Measurements from ENCODE around the gene PTPRN2.
"Not testable (repeated sequence)": the region's sequence is repeated elsewhere in the genome, so short reads cannot be mapped to it uniquely, and the experiment has no call there.

Gene PTPRN2

DNA sequence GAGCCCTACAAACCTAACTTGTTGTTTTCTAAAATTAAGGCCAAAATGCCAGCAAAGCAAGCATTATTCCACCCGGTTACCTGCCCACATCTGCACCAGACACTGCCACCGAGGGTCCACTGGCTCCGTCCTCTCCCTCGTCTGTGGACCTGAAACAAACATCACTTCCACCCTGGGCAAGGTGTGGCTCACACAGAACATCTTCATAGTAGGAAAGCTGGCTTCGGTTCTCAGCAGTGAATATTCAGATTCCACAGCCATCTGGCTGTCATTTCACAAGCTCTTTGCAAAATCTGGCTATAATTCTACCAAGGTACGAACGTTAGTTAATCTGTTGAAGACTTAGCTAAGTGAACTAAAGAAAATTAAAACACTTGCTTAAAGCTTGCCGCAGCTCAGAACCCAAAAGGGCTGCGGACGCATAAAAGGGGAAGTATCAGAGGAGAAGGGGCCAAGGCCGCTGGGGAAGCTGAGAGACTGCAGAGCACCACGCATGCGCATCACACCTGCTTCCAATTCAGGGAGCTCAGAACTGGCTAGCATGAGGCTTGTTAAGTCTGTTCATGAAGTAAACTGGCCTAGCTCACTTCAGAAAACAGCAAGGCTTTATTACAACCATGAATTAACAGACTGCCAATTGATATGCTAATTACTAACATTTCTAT, 46.1 kb downstream of the PTPRN2 start:
- Mint-ChIP-seq H3K27ac (no peak overlapping the region), H3K9me3 (no peaks in the 10 kb centered on the region), H3K4me3 (no peak overlapping the region), H3K27me3 (no peaks in the 10 kb centered on the region), H3K4me1 (ENCODE audit: low read depth) (peaks cover 8% of the 10 kb centered on the region), H3K36me3 (ENCODE audit: low read depth) (no peaks in the 10 kb centered on the region)

GRCh38 chr7:158539711-158540146, 47.9 kb downstream of the PTPRN2 start:
- peaks cover 8% of the 10 kb centered on the region for H3K4me1 Mint-ChIP-seq (ENCODE audit: low read depth)
- no peaks in the 10 kb centered on the region for H3K9me3 Mint-ChIP-seq
- H3K36me3 Mint-ChIP-seq (ENCODE audit: low read depth), result no peaks in the 10 kb centered on the region
- H3K4me3 Mint-ChIP-seq, result no peak overlapping the region
- no peak overlapping the region for H3K27ac Mint-ChIP-seq
- H3K27me3 Mint-ChIP-seq, result no peaks in the 10 kb centered on the region

DNA sequence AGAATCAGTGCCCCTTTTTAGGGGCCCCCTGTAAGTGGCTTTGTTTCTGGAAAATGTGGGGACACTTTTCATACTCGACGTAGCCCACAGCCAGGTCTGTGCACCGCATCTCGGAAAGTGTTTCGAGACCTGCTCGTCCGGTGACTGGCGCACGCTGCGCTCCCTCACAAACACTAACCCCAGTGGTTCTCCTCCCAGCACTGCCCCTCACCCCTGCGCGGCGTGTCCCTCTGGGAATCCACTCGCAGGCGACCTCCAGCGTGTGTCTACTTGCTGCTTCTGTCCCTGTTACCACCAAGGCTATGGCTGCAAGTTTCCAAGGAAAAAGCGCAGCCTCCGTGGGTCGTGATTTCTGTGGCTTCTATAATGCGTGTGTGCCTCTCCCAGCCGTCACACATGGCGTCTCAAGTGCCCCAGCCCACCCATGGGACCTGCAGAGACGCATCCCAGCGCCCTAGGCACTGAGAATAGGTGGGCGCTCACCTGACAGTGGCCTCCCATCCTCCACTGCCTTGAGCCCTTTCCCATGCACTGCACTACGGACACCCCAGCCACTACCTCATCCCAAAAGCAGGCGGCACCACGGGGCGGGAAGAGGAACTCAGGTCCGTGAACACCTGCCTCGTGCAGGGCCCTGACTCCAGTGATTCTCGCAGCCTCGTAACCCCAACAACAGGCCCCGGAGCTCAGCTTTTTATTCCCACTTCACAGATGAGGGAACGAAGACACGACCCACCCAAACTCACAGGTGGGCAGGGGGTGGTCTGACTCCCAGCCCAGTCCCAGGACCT, 49.3 kb downstream of the PTPRN2 start:
- Mint-ChIP-seq H3K4me3 (no peak overlapping the region), H3K4me1 (ENCODE audit: low read depth) (peaks cover 8% of the 10 kb centered on the region), H3K27ac (no peak overlapping the region), H3K36me3 (ENCODE audit: low read depth) (no peaks in the 10 kb centered on the region), H3K27me3 (no peaks in the 10 kb centered on the region), H3K9me3 (no peaks in the 10 kb centered on the region)

DNA sequence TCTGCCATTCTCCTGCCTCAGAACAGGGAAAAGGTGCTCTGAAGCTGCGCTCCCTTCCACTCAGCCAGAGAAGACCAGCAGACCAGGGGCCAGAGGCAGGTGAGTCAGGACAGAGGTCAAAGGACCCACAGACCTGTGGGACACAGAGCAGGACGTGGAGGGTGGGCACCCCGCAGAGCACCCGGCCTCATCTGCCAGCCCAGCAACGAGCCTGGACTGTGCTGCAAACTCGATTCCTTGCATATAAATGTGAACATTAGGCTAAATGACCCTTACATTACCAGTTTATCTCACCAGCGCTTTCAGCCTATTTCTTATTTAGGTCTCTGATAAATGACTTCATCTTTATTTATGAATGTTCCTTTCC, 50.1 kb downstream of the PTPRN2 start:
- Mint-ChIP-seq H3K27ac (no peak overlapping the region), H3K4me1 (ENCODE audit: low read depth) (peaks cover 8% of the 10 kb centered on the region), H3K9me3 (no peaks in the 10 kb centered on the region), H3K27me3 (no peaks in the 10 kb centered on the region), H3K4me3 (no peak overlapping the region), H3K36me3 (ENCODE audit: low read depth) (no peaks in the 10 kb centered on the region)

- H3K4me1 Mint-ChIP-seq (ENCODE audit: low read depth), result peaks cover 8% of the 10 kb centered on the region
- H3K9me3 Mint-ChIP-seq, result no peaks in the 10 kb centered on the region
- no peaks in the 10 kb centered on the region for H3K27me3 Mint-ChIP-seq
- H3K36me3 Mint-ChIP-seq (ENCODE audit: low read depth), result no peaks in the 10 kb centered on the region
- H3K4me3 Mint-ChIP-seq, result no peak overlapping the region
- H3K27ac Mint-ChIP-seq, result no peak overlapping the region
These were observed 50.6 kb downstream of the PTPRN2 start for GRCh38 chr7:158536871-158537515.

DNA sequence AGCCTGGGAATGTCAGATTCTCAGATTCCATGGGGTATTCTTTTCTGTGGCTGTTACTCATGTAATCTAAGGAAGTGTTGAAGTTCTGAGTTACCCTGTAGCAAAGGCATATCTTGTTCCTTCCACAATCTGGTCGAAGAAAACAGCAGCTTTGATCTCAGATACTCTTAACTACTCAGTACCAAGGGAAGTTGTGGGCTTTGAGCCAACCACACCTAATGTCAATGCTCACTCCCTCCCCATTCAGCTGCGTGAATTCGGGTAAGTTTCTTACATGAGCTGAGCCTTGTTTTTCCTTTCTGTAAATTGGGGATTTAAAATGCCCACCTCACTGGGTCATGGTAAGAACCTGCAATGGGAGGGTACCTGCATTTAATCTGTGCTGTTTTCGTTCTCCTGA, 52.5 kb downstream of the PTPRN2 start:
- Mint-ChIP-seq H3K4me1 (ENCODE audit: low read depth) (no peaks in the 10 kb centered on the region), H3K36me3 (ENCODE audit: low read depth) (no peaks in the 10 kb centered on the region), H3K4me3 (no peak overlapping the region), H3K9me3 (no peaks in the 10 kb centered on the region), H3K27ac (no peak overlapping the region), H3K27me3 (no peaks in the 10 kb centered on the region)

- H3K36me3 Mint-ChIP-seq (ENCODE audit: low read depth), result no peaks in the 10 kb centered on the region
- H3K9me3 Mint-ChIP-seq, result no peaks in the 10 kb centered on the region
- no peak overlapping the region for H3K27ac Mint-ChIP-seq
- no peaks in the 10 kb centered on the region for H3K4me1 Mint-ChIP-seq (ENCODE audit: low read depth)
- no peaks in the 10 kb centered on the region for H3K27me3 Mint-ChIP-seq
- H3K4me3 Mint-ChIP-seq, result no peak overlapping the region
These were observed 53.0 kb downstream of the PTPRN2 start for GRCh38 chr7:158534598-158534997.

DNA sequence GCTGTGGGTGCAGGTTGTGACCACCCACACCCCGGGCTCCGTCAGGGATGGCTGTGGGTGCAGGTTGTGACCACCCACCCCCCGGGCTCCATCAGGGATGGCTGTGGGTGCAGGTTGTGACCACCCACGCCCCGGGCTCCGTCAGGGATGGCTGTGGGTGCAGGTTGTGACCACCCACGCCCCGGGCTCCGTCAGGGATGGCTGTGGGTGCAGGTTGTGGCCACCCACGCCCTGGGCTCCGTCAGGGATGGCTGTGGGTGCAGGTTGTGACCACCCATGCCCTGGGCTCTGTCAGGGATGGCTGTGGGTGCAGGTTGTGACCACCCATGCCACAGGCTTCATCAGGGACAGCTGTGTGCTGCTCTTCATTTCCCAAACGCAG, 53.5 kb downstream of the PTPRN2 start:
- H3K27ac Mint-ChIP-seq; H3K27me3 Mint-ChIP-seq; H3K4me1 Mint-ChIP-seq (ENCODE audit: low read depth); H3K36me3 Mint-ChIP-seq (ENCODE audit: low read depth); H3K9me3 Mint-ChIP-seq; H3K4me3 Mint-ChIP-seq: not testable (repeated sequence)

- Mint-ChIP-seq H3K36me3 (ENCODE audit: low read depth) (no peaks in the 10 kb centered on the region), H3K9me3 (no peaks in the 10 kb centered on the region), H3K4me1 (ENCODE audit: low read depth) (no peaks in the 10 kb centered on the region), H3K27ac (no peak overlapping the region), H3K4me3 (no peak overlapping the region), H3K27me3 (no peaks in the 10 kb centered on the region)
These were observed 54.1 kb downstream of the PTPRN2 start for GRCh38 chr7:158533386-158534133.

GRCh38 chr7:158532093-158532627, 55.5 kb downstream of the PTPRN2 start:
- Mint-ChIP-seq H3K27ac (no peak overlapping the region), H3K27me3 (no peaks in the 10 kb centered on the region), H3K4me3 (no peak overlapping the region), H3K36me3 (ENCODE audit: low read depth) (no peaks in the 10 kb centered on the region), H3K4me1 (ENCODE audit: low read depth) (no peaks in the 10 kb centered on the region), H3K9me3 (no peaks in the 10 kb centered on the region)

DNA sequence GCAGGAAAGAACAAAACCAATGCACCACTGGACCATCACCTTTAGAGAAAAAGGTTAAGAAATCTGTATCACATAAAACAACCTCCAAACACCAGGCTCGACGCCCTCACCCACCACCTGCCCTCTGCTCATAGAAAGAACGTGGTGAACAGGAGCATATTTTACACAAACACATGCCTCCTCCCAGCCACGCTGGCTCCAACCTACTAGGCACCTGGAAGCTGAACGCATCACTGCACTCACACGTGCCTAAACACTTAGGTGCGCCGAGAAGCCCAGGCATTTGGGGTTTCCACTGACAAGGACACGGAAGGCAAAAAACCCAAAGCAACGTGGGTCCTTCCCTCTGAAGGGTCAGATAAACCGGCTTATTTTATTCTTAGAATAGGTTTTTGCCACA, 56.0 kb downstream of the PTPRN2 start:
- Mint-ChIP-seq H3K4me1 (ENCODE audit: low read depth) (no peaks in the 10 kb centered on the region), H3K27me3 (no peaks in the 10 kb centered on the region), H3K36me3 (ENCODE audit: low read depth) (no peaks in the 10 kb centered on the region), H3K9me3 (no peaks in the 10 kb centered on the region), H3K4me3 (no peak overlapping the region), H3K27ac (no peak overlapping the region)

GRCh38 chr7:158530800-158531609, 56.6 kb downstream of the PTPRN2 start:
- Mint-ChIP-seq H3K36me3 (ENCODE audit: low read depth) (no peaks in the 10 kb centered on the region), H3K4me1 (ENCODE audit: low read depth) (no peaks in the 10 kb centered on the region), H3K9me3 (no peaks in the 10 kb centered on the region), H3K27ac (no peak overlapping the region), H3K4me3 (no peak overlapping the region), H3K27me3 (no peaks in the 10 kb centered on the region)

GRCh38 chr7:158529181-158530096, 58.2 kb downstream of the PTPRN2 start:
- Mint-ChIP-seq H3K36me3 (ENCODE audit: low read depth) (no peaks in the 10 kb centered on the region), H3K4me1 (ENCODE audit: low read depth) (no peaks in the 10 kb centered on the region), H3K27me3 (no peaks in the 10 kb centered on the region), H3K4me3 (no peak overlapping the region), H3K27ac (no peak overlapping the region), H3K9me3 (no peaks in the 10 kb centered on the region)
